ENCODE data around the gene NRF1.

GRCh38 chr7:129677796-129678195, 66.3 kb downstream of the NRF1 start:
- TF ChIP-seq POLR2A (IDR thresholded peaks at IDR 0.05) (no peak), POLR2AphosphoS5 (IDR thresholded peaks at IDR 0.05; ENCODE audit: insufficient read depth in 1 of 2, low read depth in 1 of 2) (no peak), CTCF (IDR thresholded peaks at IDR 0.05) (no peak)

Data from vagina (tissue), 2 donors.